ENCODE measurements around the gene KRT33B. TPM values are rescaled to one million over a fixed set of nuclear protein-coding genes. Genes with fewer than 3 reads are reported as not detected.
"Not testable (repeated sequence)": the region's sequence is repeated elsewhere in the genome, so short reads cannot be mapped to it uniquely, and the experiment has no call there.

Gene KRT33B
- total and polyA plus RNA-seq, 12 donors, result not detected

DNA sequence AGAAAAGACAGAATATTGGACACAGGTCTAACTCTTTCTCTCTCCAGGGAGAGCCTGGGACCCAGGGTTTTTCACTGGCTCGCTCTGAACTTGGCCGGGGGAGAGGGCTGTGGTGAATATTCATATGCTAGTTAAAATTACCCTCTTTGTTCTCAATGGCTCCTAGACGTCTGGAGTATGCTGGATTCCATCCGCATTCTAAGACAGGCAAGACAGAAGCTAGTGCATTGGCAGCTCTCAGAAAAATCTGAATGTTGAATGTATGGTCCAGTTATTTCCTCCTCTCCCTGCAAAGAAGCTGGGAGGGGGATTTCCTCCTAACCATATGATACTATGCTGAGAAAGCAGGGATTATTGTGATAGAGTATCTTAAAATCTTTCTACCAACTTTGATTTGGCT lies 18.1 kb upstream of the KRT33B start:
- 78 to 88% (median 80%) methylated on average over 3 to 4 of the region's 4 CpGs for WGBS, 4 donors
- intact Hi-C loops (cut with DNase I), result no loop called here
- H3K36me3 ChIP-seq (replicated peaks in 1 of 2), result no peaks in the 10 kb centered on the region

DNA sequence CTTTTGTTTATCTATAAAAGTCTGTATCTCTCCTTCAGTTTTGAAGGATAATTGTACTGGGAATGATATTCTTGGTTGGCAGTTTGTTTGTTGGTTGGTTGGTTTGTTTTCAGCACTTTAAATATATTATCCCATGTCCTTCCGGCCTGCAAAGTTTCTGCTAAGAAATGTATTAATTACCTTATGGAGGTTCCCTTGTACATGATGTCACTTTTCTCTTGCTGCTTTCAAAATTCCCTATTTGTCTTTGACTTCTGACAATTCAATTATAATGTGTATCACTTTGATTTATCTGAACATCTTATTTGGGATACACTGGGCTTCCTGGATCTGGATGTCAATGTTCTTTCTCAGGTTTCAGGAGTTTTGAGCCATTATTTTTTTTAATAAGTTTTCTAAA lies 16.6 kb upstream of the KRT33B start:
- DNase-seq, result no peak
- no peaks in the 10 kb centered on the region for H3K4me1 ChIP-seq (replicated peaks in 1 of 2)
- TF ChIP-seq, protein P1, sequence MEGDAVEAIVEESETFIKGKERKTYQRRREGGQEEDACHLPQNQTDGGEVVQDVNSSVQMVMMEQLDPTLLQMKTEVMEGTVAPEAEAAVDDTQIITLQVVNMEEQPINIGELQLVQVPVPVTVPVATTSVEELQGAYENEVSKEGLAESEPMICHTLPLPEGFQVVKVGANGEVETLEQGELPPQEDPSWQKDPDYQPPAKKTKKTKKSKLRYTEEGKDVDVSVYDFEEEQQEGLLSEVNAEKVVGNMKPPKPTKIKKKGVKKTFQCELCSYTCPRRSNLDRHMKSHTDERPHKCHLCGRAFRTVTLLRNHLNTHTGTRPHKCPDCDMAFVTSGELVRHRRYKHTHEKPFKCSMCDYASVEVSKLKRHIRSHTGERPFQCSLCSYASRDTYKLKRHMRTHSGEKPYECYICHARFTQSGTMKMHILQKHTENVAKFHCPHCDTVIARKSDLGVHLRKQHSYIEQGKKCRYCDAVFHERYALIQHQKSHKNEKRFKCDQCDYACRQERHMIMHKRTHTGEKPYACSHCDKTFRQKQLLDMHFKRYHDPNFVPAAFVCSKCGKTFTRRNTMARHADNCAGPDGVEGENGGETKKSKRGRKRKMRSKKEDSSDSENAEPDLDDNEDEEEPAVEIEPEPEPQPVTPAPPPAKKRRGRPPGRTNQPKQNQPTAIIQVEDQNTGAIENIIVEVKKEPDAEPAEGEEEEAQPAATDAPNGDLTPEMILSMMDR (IDR thresholded peaks at IDR 0.05), result no peak
- TF ChIP-seq POLR2A (IDR thresholded peaks at IDR 0.05), result no peak
- H3K27ac ChIP-seq, result no peak overlapping the region
- WGBS, 4 donors, result 94 to 100% (median 96%) methylated on average over 1 of the region's 1 CpG
- H3K36me3 ChIP-seq (replicated peaks in 1 of 2), result no peaks in the 10 kb centered on the region
- H3K4me3 ChIP-seq, result no peak overlapping the region
- no peaks in the 10 kb centered on the region for H3K27me3 ChIP-seq
- H3K9me3 ChIP-seq (replicated peaks in 1 of 3), result no peaks in the 10 kb centered on the region
- intact Hi-C loops (cut with DNase I), result no loop called here

More for the DNA sequence above, 18.1 kb upstream of the KRT33B start:
- H3K9me3 ChIP-seq (replicated peaks in 1 of 3), result no peaks in the 10 kb centered on the region
- DNase-seq, result no peak
- H3K4me1 ChIP-seq (replicated peaks in 1 of 2), result no peaks in the 10 kb centered on the region
- H3K27ac ChIP-seq, result no peak overlapping the region
- H3K4me3 ChIP-seq, result no peak overlapping the region
- H3K27me3 ChIP-seq, result no peaks in the 10 kb centered on the region
- TF ChIP-seq, protein P1 (IDR thresholded peaks at IDR 0.05), result no peak
- TF ChIP-seq POLR2A (IDR thresholded peaks at IDR 0.05), result no peak

DNA sequence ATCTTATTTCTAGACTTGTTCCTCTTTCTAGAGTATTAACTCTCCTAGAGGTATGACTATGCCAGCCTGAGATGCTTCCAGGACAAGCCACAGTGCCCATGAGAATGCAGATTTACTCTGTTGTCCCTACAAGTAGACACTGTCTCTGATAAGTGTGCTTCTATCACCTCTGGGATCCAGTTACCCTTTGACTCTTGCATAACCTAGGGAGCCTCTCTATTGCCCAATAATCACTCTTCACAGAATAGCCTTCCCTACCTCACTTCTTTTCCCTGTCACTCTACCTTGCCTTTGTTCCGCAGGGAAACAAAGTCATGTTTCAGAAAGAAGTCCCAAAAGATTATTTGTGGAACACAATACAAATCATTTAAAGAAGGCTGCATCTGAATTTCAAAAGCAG lies 14.1 kb upstream of the KRT33B start:
- H3K27me3 ChIP-seq, result no peaks in the 10 kb centered on the region
- no peak for DNase-seq
- TF ChIP-seq, protein P1 (IDR thresholded peaks at IDR 0.05), result no peak
- TF ChIP-seq POLR2A (IDR thresholded peaks at IDR 0.05), result no peak
- H3K4me3 ChIP-seq, result no peak overlapping the region
- no peaks in the 10 kb centered on the region for H3K9me3 ChIP-seq (replicated peaks in 1 of 3)
- 90 to 97% (median 93%) methylated on average over 1 of the region's 1 CpG for WGBS, 4 donors
- no peaks in the 10 kb centered on the region for H3K36me3 ChIP-seq (replicated peaks in 1 of 2)
- no peaks in the 10 kb centered on the region for H3K4me1 ChIP-seq (replicated peaks in 1 of 2)
- no peak overlapping the region for H3K27ac ChIP-seq
- intact Hi-C loops (cut with DNase I), result no loop called here

DNA sequence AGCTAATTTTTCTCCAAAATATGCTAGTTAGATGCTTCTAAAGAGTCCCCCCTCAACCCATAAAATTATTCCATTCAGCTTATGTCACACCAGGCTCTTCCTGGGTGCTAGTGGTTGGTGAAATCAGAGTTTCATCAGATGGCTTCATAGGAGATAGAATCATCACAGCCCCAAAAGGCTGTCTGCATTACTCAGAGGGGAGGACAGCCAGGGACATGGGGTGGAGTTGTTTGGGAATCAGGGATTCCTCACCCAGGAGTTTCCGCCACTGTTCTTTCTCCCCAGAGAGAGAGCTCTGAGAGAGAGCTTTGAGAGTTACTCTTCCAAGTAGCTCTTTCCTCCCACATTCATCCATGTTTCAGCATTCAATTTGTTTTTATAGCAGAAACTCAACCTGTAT lies 12.8 kb upstream of the KRT33B start:
- H3K36me3 ChIP-seq (replicated peaks in 1 of 2), result no peaks in the 10 kb centered on the region
- no peaks in the 10 kb centered on the region for H3K9me3 ChIP-seq (replicated peaks in 1 of 3)
- no peaks in the 10 kb centered on the region for H3K4me1 ChIP-seq (replicated peaks in 1 of 2)
- no peak for TF ChIP-seq POLR2A (IDR thresholded peaks at IDR 0.05)
- no peak for DNase-seq
- WGBS, 4 donors, result 86 to 100% (median 93%) methylated on average over 1 of the region's 1 CpG
- H3K4me3 ChIP-seq, result no peak overlapping the region
- intact Hi-C loops (cut with DNase I), result no loop called here
- no peak overlapping the region for H3K27ac ChIP-seq
- H3K27me3 ChIP-seq, result no peaks in the 10 kb centered on the region

DNA sequence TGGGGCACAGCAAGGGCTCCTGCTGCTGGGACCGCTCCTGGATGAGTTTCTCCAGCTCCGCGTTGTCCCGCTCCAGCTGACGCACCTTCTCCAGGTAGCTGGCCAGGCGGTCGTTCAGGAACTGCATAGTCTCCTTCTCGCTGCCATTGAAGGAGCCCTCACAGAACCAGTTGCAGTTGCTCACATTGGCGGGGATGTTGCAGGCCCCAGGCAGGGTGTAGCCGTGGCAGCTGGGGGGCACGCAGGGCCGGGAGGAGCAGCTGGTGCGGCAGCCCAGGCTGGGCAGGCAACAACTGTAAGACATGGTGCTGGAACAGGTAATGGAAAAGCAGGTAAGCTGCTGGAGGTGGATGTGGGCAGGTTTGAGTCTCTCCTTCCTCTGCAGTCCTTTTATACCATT lies 12.3 kb upstream of the KRT33B start, which contains the start of gene KRT34:
KRT34 (minus strand) TSS at position 364 of the 400 bp plus-strand sequence; CDS start at position 304, 60 bp downstream.
- H3K4me1 ChIP-seq (replicated peaks in 1 of 2); H3K36me3 ChIP-seq (replicated peaks in 1 of 2); H3K27ac ChIP-seq; H3K9me3 ChIP-seq (replicated peaks in 1 of 3); intact Hi-C loops (cut with DNase I); H3K4me3 ChIP-seq; H3K27me3 ChIP-seq: not testable (repeated sequence)
- peak in 1 of 7 donors; percentile 27 for DNase-seq
- 81 to 94% (median 89%) methylated on average over 8 to 13 of the region's 13 CpGs for WGBS, 4 donors

DNA sequence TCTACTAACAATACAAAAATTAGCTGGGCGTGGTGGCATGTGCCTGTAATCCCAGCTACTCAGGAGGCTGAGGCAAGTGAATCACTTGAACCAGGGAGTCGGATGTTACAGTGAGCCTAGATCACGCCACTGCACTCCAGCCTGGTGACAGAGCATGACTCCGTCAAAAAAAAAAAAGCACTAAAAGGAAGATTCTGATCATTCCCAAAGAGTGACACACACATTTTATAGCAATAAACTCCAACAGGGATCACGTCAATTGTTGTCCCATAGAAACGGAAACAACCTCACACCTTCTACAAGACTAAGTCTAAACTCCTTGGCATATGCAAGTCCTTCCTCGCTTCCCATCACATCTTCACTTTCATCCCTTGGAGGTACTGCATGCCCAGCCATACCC lies 10.5 kb upstream of the KRT33B start:
- H3K9me3 ChIP-seq (replicated peaks in 1 of 3); H3K4me3 ChIP-seq; DNase-seq; H3K36me3 ChIP-seq (replicated peaks in 1 of 2); H3K4me1 ChIP-seq (replicated peaks in 1 of 2); H3K27me3 ChIP-seq; H3K27ac ChIP-seq; intact Hi-C loops (cut with DNase I): not testable (repeated sequence)
- 78 to 93% (median 85%) methylated on average over 7 of the region's 7 CpGs for WGBS, 4 donors

Measured in adrenal gland (tissue), 12 donors.